HG02642 (cell line): Measurements from ENCODE around the gene CACNA1D.

ENCODE experiments used
- ATAC-seq: cut with Tn5 transposase; IDR thresholded peaks from one replicate; pipeline ENCODE4 v1.9.1; 2021; ENCODE audit warnings: mild to moderate bottlenecking; ENCODE audit not compliant: unreplicated experiment, poor library complexity

CACNA1D gene

DNA sequence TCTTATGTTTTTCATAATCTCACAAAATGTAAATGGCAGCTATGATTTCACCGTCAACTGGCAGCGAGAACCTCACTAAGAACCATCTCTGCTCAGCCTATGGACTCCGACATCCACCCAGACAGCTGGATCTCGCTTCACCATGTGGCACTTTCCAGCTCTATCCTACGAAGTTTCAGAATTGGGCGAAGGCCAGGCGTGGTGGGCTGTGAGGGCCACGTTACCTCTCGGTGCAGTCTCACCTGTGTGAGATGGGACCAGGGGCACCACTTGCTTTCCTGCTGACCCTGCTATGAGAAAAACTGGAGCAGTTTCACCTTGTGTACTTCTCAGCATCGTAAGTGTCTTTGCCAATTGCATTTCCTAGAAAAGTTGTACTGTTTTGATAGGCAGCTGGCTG is 319.5 kb downstream of the CACNA1D start:
- ATAC-seq: no peak

DNA sequence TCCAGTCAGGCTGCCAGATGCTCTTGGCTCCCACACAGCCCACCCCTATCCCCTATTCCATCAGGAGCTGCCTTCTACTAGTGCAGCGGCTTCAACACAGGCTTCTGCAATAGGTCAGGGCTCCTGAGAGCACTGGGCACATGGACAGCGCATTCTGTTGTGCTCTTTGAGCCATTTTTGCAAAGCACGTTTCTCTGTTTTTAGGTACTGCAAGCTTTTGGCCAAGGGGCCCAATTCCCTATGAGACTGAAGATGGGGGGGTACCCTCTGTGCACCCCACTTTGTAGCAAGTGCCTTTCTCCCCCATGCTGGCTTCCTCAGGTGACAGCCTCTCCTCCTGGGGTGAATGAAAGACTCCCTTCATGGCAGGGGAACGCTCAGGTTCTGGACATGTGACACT is 320.7 kb downstream of the CACNA1D start:
- no peak for ATAC-seq

GRCh38 chr3:53815651-53816050 is 321.2 kb downstream of the CACNA1D start:
- no peak for ATAC-seq

DNA sequence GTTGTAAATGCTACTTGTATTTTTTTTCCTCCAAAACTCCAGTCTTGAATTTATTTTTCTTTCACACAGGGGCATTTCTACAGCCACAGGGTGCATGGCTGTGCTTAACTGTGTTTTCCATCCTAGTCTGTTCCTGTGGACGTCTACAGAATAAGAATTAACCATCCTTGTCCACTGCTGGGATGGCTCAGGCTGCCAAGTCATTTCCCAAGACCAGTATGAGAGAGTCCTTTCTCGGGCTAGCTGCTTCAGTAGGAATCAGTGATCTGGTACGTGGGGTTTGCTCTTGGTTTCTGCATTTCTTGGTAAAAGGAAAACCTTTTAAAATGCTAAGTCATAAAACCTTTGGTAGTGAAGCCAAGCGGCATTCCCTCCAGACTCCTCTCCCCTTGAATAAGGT is 322.0 kb downstream of the CACNA1D start:
- no peak for ATAC-seq

DNA sequence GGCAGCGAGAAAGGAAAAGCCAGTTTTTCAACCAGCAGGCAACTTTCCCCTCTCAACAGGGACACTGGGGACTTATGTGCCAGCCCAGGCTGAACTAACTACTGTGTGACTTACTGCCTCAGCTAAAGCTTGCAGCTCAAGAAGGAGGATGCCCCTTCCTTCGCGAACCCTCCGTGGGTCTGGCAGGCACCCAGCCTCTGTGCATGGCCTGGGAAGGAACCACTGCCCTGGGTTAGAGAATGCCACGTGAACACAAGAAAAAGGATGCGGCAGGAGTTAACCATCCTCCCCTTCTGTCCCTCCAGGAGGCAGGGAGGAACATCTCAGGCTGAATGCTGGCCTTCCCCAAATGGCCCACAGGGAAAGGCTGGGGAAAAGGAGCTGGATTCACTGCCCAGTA is 322.8 kb downstream of the CACNA1D start:
- no peak for ATAC-seq

GRCh38 chr3:53817809-53818208 is 323.4 kb downstream of the CACNA1D start:
- no peak for ATAC-seq

GRCh38 chr3:53818221-53819162 is 324.1 kb downstream of the CACNA1D start:
- no peak for ATAC-seq

- no peak for ATAC-seq
These were observed 324.9 kb downstream of the CACNA1D start for GRCh38 chr3:53819163-53819868.

GRCh38 chr3:53820084-53820483 is 325.7 kb downstream of the CACNA1D start:
- no peak for ATAC-seq

DNA sequence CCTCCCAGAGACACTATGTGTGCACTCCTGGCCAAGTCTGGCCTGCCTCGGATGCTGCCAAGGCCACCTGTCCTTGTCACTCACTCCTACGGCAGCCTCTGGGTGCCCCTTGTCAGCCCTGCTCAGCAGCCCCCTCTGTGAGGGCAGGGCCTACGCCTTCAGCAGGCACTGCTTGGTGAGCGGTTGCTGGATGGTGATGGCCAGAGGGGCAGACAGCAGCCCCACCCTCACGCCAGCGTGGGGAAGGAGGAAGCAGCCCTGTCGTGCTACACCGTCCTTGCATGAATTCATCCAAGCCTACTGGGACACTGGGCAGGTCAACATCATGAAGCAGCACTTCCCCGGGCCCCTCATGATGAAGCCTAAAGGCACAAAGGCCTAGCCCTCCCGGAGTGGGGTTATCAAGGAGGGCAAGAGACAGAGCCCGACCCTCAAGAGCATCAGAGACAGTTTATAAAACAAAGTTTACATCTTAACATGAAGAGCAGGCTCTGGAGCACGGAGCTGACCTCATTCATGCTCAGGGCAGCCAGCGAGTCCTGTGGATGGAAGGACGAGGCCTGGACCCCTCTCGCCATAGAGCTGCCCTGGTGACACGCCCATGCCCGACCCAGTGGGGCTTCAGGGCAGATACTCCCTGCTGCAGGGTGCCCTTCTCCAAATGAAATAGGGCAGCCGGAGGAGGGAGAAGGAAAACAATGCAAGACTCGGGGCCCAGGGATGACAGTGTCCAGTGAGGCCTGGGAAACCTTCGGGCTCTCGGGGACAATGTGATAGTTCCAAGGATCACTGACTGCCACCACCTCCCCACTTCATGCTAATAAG is 326.6 kb downstream of the CACNA1D start:
- no peak for ATAC-seq

DNA sequence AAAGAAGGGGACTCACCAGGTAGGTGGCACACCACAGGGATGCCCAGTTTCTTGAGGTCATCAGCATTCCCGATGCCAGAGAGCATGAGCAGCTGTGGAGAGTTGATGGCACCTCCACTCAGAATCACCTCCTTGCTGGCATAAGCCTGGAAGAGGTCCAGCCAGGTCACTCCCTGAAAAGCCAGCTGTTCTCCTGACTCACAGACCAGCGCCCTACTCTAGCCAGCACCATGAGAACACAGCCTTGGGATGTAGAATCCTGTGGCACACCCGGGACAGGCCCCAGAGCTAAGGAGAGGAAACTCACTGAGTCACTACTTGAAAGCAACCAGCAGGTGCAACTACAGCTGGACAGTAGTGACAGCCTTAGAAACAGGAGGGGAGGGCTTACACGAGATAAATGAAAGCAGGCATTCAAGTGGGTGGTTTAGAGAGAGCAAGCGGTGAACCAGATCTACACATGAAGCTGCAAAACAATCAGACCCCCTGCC is 327.3 kb downstream of the CACNA1D start:
- no peak for ATAC-seq

GRCh38 chr3:53822331-53822741 is 327.9 kb downstream of the CACNA1D start:
- ATAC-seq: no peak

DNA sequence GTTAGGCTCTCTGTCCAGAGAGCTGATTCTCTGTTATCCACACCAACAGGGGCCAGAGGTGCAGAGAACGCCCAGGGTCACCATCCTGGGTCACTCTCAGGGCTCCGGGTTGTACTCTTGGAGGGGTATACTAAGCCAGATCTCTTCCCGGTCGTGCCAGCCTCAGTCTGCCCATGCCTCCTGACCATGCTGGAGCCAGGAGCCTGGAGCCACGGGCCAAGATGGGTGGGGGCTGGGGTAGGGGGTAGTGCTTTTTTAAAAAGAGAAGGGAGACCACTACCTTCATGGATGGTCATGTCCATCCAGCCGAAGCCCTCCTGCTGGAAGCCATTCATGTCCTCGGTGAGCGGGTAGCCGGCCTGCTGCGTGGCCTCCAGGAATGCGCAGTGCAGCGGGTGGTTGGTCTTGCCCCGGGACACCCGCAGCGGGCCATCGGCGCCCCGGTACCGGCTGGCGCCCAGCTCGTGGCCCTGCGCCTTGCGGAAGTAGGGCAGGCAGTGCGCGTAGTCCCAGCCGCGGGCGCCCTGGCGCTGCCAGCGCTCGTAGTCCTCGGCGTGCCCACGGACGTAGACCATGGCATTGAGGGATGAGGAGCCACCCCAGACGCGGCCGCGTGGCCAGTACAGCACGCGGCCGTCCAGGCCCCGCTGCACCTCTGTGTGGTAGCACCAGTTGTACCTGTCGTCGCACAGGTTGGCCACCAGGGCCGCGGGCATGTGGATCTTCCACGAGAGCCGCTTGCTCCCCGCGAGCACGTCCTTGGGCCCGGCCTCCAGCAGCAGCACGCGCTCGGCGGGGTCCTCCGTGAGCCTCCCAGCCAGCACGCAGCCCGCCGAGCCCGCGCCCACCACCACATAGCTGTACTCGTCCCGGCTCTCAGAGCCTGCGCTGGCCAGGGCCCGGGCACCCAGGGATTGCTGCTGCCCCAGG is 328.9 kb downstream of the CACNA1D start:
- ATAC-seq: no peak

- ATAC-seq: no peak
These were observed 329.7 kb downstream of the CACNA1D start for GRCh38 chr3:53823956-53824657.

DNA sequence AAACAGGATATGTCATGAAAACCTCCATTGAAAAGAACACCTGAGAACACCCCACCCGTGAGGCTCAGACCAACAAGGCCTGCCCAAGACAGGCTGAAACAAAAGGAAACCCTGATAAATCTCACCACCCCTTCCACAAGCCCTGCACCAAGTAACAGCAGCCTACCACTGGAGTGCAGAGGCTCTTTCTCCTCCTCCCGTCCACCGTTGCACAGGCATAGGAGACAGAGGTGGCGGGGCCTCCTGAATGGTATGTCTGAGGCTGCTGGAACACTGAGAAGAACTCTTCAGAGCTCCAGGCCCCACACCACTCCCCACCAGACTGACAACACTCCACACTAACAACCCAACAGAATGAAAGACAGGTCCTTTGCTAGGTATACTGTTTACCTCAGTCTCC is 330.4 kb downstream of the CACNA1D start:
- ATAC-seq: no peak

DNA sequence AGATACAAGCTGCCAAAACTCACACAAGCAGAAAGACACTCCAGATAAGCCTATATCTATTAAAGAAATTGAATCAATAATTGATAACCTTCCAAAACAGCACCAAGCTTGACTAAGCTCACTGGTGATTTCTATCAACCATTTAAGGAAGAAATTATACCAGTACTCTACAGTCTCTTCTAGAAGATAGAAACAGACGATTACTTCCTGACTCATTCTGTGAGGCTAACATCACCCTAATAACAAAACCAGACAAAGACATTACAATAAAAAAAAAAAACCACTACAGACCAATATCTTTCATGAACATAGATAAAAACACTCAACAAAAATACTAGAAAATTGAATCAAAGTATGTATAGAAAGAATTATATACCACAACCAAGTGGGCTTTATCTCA is 331.6 kb downstream of the CACNA1D start:
- ATAC-seq: no peak

DNA sequence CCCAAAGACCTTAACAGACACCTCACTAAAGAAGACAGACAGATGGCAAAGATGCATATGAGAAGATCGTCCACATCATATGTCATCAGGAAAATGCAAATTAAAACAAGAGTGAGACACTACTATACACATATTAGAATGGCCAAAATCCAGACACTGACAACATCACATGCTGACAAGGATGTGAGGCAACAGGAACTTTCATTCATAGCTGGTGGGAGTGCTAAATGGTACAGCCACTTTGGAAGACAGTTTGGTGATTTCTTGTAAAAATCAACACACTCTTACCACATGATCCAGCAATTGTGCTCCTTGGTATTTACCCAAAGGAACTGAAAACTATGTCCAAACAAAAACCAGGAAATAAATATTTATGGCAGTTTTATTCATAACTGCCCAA is 334.2 kb downstream of the CACNA1D start:
- ATAC-seq: no peak

GRCh38 chr3:53829605-53830004 is 335.2 kb downstream of the CACNA1D start:
- no peak for ATAC-seq

DNA sequence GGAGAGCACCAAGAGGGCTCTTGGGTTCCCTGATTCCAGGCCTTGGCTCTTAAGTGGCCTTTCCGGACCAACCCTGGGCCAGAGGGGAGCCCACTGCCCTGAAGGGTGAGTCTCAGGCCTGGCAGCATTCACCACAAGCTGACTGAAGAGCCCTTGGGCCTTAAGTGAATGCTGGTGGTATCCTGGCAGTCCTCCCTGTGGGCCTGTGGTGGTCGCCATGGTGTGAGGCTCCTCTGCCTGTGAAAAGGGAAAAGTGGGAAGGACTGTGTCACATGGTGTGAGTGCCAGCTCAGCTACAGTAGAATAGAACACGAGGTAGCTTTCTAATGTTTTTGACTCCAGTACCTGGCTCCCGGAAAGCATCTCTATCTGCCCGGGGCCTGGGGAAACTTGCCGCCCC is 336.5 kb downstream of the CACNA1D start:
- no peak for ATAC-seq
